ENCODE results near the gene BTF3. TPM values are rescaled to one million over a fixed set of nuclear protein-coding genes. Genes with fewer than 3 reads are reported as not detected.

BTF3 gene
- total RNA-seq, 1 experiment from 2014 or later = 647 TPM

- no peaks in the 10 kb centered on the region for H3K4me1 ChIP-seq (ENCODE audit: control insufficient read depth, insufficient read depth, low read length)
- H3K27ac ChIP-seq (ENCODE audit: low read length) = no peak overlapping the region
- H3K27me3 ChIP-seq (ENCODE audit: control insufficient read depth, insufficient read depth, low read length) = no peaks in the 10 kb centered on the region
- in situ Hi-C loops (cut with HindIII; ENCODE audit: low pct_unique_long_range_greater_than_20kb, low sequenced_read_pairs) (no loop called here), intact Hi-C loops (cut with micrococcal nuclease; ENCODE audit: unreplicated experiment) (no loop called here)
- H3K9me3 ChIP-seq (ENCODE audit: control insufficient read depth, insufficient read depth, low read depth, low read length) = peaks cover 7% of the 10 kb centered on the region; the same call in 1 of the 2 replicates
- ChIA-PET CTCF (no interaction called here), POLR2A (no interaction called here)
- BruUV-seq (replicated peaks) = no TSS peak
- no peak for TF ChIP-seq POLR2AphosphoS5 (IDR thresholded peaks at IDR 0.05; ENCODE audit: low read depth, low read length)
- ATAC-seq = no peak
- no peak for DNase-seq (ENCODE audit: low read depth, low spot score)
- no peak overlapping the region for H3K4me3 ChIP-seq (ENCODE audit: low read depth in 2 of 2, low read length in 2 of 2)
- no peaks in the 10 kb centered on the region for H3K36me3 ChIP-seq (ENCODE audit: control insufficient read depth, insufficient read depth, low read length)
These were observed 33.1 kb downstream of the BTF3 start for GRCh38 chr5:73531356-73531755.

GRCh38 chr5:73532195-73532594, 34.0 kb downstream of the BTF3 start:
- BruUV-seq (replicated peaks) = no TSS peak
- no peak overlapping the region for H3K4me3 ChIP-seq (ENCODE audit: low read depth in 2 of 2, low read length in 2 of 2)
- H3K27ac ChIP-seq (ENCODE audit: low read length) = no peak overlapping the region
- DNase-seq (ENCODE audit: low read depth, low spot score) (no peak), ATAC-seq (no peak)
- no peaks in the 10 kb centered on the region for H3K4me1 ChIP-seq (ENCODE audit: control insufficient read depth, insufficient read depth, low read length)
- POLR2A ChIA-PET = no interaction called here
- H3K9me3 ChIP-seq (ENCODE audit: control insufficient read depth, insufficient read depth, low read depth, low read length) = peaks cover 7% of the 10 kb centered on the region; the same call in 1 of the 2 replicates
- intact Hi-C loops (cut with micrococcal nuclease; ENCODE audit: unreplicated experiment) = no loop called here
- no peaks in the 10 kb centered on the region for H3K27me3 ChIP-seq (ENCODE audit: control insufficient read depth, insufficient read depth, low read length)
- in situ Hi-C loops (cut with HindIII; ENCODE audit: low pct_unique_long_range_greater_than_20kb, low sequenced_read_pairs) = no loop called here
- CTCF ChIA-PET = no interaction called here
- H3K36me3 ChIP-seq (ENCODE audit: control insufficient read depth, insufficient read depth, low read length) = no peaks in the 10 kb centered on the region
- TF ChIP-seq SIN3A (IDR thresholded peaks at IDR 0.05; ENCODE audit: borderline replicate concordance, insufficient read depth, low read depth, low read length) (no peak), CTCF (IDR thresholded peaks at IDR 0.05) (no peak), POLR2AphosphoS5 (IDR thresholded peaks at IDR 0.05; ENCODE audit: low read depth, low read length) (no peak), TCF7L2 (IDR thresholded peaks at IDR 0.05; ENCODE audit: low read depth, low read length) (no peak), REST (IDR thresholded peaks at IDR 0.05; ENCODE audit: insufficient read depth in 1 of 2, low read depth in 2 of 2, low read length in 1 of 2) (no peak)

- ChIA-PET CTCF (no interaction called here), POLR2A (no interaction called here)
- no peak for DNase-seq (ENCODE audit: low read depth, low spot score)
- Histone ChIP-seq H3K9me3 (ENCODE audit: control insufficient read depth, insufficient read depth, low read depth, low read length) (peaks cover 7% of the 10 kb centered on the region; the same call in 1 of the 2 replicates), H3K27me3 (ENCODE audit: control insufficient read depth, insufficient read depth, low read length) (no peaks in the 10 kb centered on the region), H3K36me3 (ENCODE audit: control insufficient read depth, insufficient read depth, low read length) (no peaks in the 10 kb centered on the region), H3K27ac (ENCODE audit: low read length) (no peak overlapping the region), H3K4me3 (ENCODE audit: low read depth in 2 of 2, low read length in 2 of 2) (no peak overlapping the region), H3K4me1 (ENCODE audit: control insufficient read depth, insufficient read depth, low read length) (no peaks in the 10 kb centered on the region)
- BruUV-seq (replicated peaks) = no TSS peak
- TF ChIP-seq REST (IDR thresholded peaks at IDR 0.05; ENCODE audit: insufficient read depth in 1 of 2, low read depth in 2 of 2, low read length in 1 of 2) (no peak), SIN3A (IDR thresholded peaks at IDR 0.05; ENCODE audit: borderline replicate concordance, insufficient read depth, low read depth, low read length) (no peak), CTCF (IDR thresholded peaks at IDR 0.05) (no peak), TCF7L2 (IDR thresholded peaks at IDR 0.05; ENCODE audit: low read depth, low read length) (no peak), POLR2AphosphoS5 (IDR thresholded peaks at IDR 0.05; ENCODE audit: low read depth, low read length) (no peak)
- in situ Hi-C loops (cut with HindIII; ENCODE audit: low pct_unique_long_range_greater_than_20kb, low sequenced_read_pairs) (no loop called here), intact Hi-C loops (cut with micrococcal nuclease; ENCODE audit: unreplicated experiment) (no loop called here)
- ATAC-seq = no peak
These were observed 35.9 kb downstream of the BTF3 start for GRCh38 chr5:73534011-73534644.

Data from Panc1 (cell line).